HepG2 (cell line): Measurements from ENCODE around the gene SLC9A5. TPM values are rescaled to one million over a fixed set of nuclear protein-coding genes. Genes with fewer than 3 reads are reported as not detected.

Experiments
- ATAC-seq: fragments of 200-7000 bp; cut with Tn5 transposase; 3 replicates; pipeline ENCODE4 v1.9.1; 2020; ENCODE audit warnings: mild to moderate bottlenecking, moderate library complexity
- BruUV-seq: library from RNA; stranded (reverse); fragments of 400-500 nt; replicated peaks from 2 replicates; lab custom pipeline; 2021; lab: Mats Ljungman, UMichigan
- CTCF ChIA-PET: fragments of 300-600 bp; formaldehyde crosslinking; extraction: SDS; loops from one replicate; lab custom pipeline; 2021; ENCODE audit warnings: low total read pairs, inconsistent platforms, low intra/inter-chr PET ratio; lab: Yijun Ruan, JAX
- POLR2A ChIA-PET: fragments of 350-600 bp; sonication (Branson Sonifier 250); formaldehyde crosslinking; loops from one replicate; lab custom pipeline; 2020; ENCODE audit warnings: antibody characterized with exemption, inconsistent platforms; lab: Yijun Ruan, JAX
- DNase-seq: peaks from one replicate; pipeline ENCODE4 v3.0.0-alpha.2; 2015; ENCODE audit warnings: low spot score
- FAIRE-seq: peaks from 3 replicates; lab custom pipeline; 2011; peaks lifted over from hg19 to GRCh38; lab: Jason Lieb, UNC
- H2AFZ ChIP-seq: one replicate; pipeline ENCODE4 v1.6.1; 2011; ENCODE audit warnings: low read length, inconsistent platforms
- H3K27ac ChIP-seq: fragments of 300-600 bp; 3 replicates; pipeline ENCODE4 v1.8.0; 2011; ENCODE audit warnings: mixed run types, mild to moderate bottlenecking, mixed read lengths, low read length, inconsistent platforms; ENCODE audit not compliant: insufficient read depth; ENCODE audit errors: extremely low read length
- H3K27me3 ChIP-seq, 2 experiments: fragments of 200-600 bp in 1 of 2; 2 replicates in 1 of 2; 3 replicates in 1 of 2; pipeline versions ENCODE4 v1.6.0 to v1.8.0; 2011; ENCODE audit warnings: low read length in 2 of 2, mild to moderate bottlenecking in 2 of 2, moderate library complexity in 2 of 2, inconsistent platforms in 1 of 2; ENCODE audit not compliant: insufficient read depth in 2 of 2, control insufficient read depth in 1 of 2
- H3K36me3 ChIP-seq, 2 experiments: fragments of 200-600 bp in 1 of 2; replicated peaks in 1 of 2; 2 replicates in 1 of 2; 3 replicates in 1 of 2; pipeline versions ENCODE4 v1.5.1 to v1.8.0; 2011; ENCODE audit warnings: low read length in 2 of 2, inconsistent platforms in 1 of 2; ENCODE audit not compliant: insufficient read depth in 2 of 2, control insufficient read depth in 1 of 2
- H3K4me1 ChIP-seq: 2 replicates; pipeline ENCODE4 v1.5.1; 2012; ENCODE audit warnings: low read length, inconsistent platforms; ENCODE audit not compliant: insufficient read depth
- H3K4me2 ChIP-seq: 2 replicates; pipeline ENCODE4 v1.6.0; 2011; ENCODE audit warnings: low read depth, low read length, inconsistent platforms
- H3K4me3 ChIP-seq, 3 experiments: fragments of 200-600 bp in 1 of 3; sonication (generic), shearing (Covaris generic) in 1 of 3; replicated peaks in 1 of 3; 2 replicates each; pipeline ENCODE4 v1.5.1; 2011 to 2016; ENCODE audit warnings: low read length in 3 of 3, inconsistent platforms in 2 of 3, low read depth in 2 of 3, mild to moderate bottlenecking in 2 of 3, control low read depth in 1 of 3, mixed read lengths in 1 of 3; ENCODE audit not compliant: insufficient read depth in 1 of 3
- H3K79me2 ChIP-seq: one replicate; pipeline ENCODE4 v1.6.1; 2011; ENCODE audit warnings: low read length, inconsistent platforms; ENCODE audit not compliant: insufficient read depth
- H3K9ac ChIP-seq: 2 replicates; pipeline ENCODE4 v1.6.0; 2011; ENCODE audit warnings: mild to moderate bottlenecking, low read depth, low read length, inconsistent platforms; ENCODE audit not compliant: insufficient read depth
- H3K9me3 ChIP-seq: 2 replicates; pipeline ENCODE4 v1.5.1; 2012; ENCODE audit warnings: mild to moderate bottlenecking, low read length
- H4K20me1 ChIP-seq: 2 replicates; pipeline ENCODE4 v1.6.0; 2011; ENCODE audit warnings: inconsistent platforms, mild to moderate bottlenecking, low read length, moderate library complexity; ENCODE audit not compliant: insufficient read depth
- BORCS8-MEF2B ChIP-seq: sonication (generic); formaldehyde crosslinking; IDR thresholded peaks from 2 replicates; pipeline ENCODE4 v1.8.0; 2022; ENCODE audit warnings: mild to moderate bottlenecking, missing genetic modification reagents
- LRRFIP1 ChIP-seq: sonication (generic); formaldehyde crosslinking; conservative IDR thresholded peaks from 2 replicates; pipeline ENCODE4 v1.4.0; 2020; ENCODE audit warnings: missing genetic modification reagents
- MYPOP ChIP-seq: sonication (generic); formaldehyde crosslinking; IDR thresholded peaks from 2 replicates; pipeline ENCODE4 v1.8.1; 2023; ENCODE audit warnings: mild to moderate bottlenecking, moderate library complexity, missing genetic modification reagents
- PATZ1 ChIP-seq: sonication (generic); formaldehyde crosslinking; IDR thresholded peaks from 2 replicates; pipeline ENCODE4 v1.4.0; 2020; ENCODE audit warnings: missing genetic modification reagents
- PHB2 ChIP-seq: fragments of 450-650 bp; IDR thresholded peaks from 2 replicates; pipeline ENCODE4 v1.6.1; 2018; ENCODE audit not compliant: partially characterized antibody
- TEAD3 ChIP-seq: optimal IDR thresholded peaks from 2 replicates; pipeline ENCODE3; 2016; ENCODE audit warnings: borderline replicate concordance
- ZNF275 ChIP-seq: sonication (generic); formaldehyde crosslinking; IDR thresholded peaks from 2 replicates; pipeline ENCODE4 v1.8.0; 2022; ENCODE audit warnings: missing genetic modification reagents, mild to moderate bottlenecking, inconsistent platforms, borderline replicate concordance
- WGBS: methylation state at CpG from one replicate; pipeline ENCODE4 v1.1.6; 2017; ENCODE audit warnings: low lambda C conversion rate; 5-methylcytosine and 5-hydroxymethylcytosine counted together
- in situ Hi-C: cut with HindIII; loops from 2 replicates; pipeline ENCODE4 v1.10.0; 2017; ENCODE audit warnings: low pct_unique_long_range_greater_than_20kb; ENCODE audit not compliant: extremely low pct_ligation_motif_present
- intact Hi-C: fragments of 100-400 bp; cut with micrococcal nuclease; formaldehyde crosslinking; loops from one replicate; pipeline ENCODE4 v1.10.0; 2022; ENCODE audit not compliant: unreplicated experiment
- polyA plus RNA-seq, 8 experiments: library from polyadenylated mRNA; depleted of rRNA in 3 of 8; stranded (reverse) in 7 of 8; unstranded in 1 of 8; fragments of >200 nt; fragmentation: Illumina TruSeq in 4 of 8; extraction: Trizol in 4 of 8; gene quantifications; 2 replicates each; pipeline versions ENCODE4 v1.2.1 to v1.2.3, GENCODE V29; 2011 to 2016; ENCODE audit warnings: low read depth in 4 of 8, missing spikeins in 1 of 8, mixed read lengths in 1 of 8; ENCODE audit not compliant: insufficient read depth in 1 of 8
- total RNA-seq, 5 experiments: library from RNA; depleted of rRNA; stranded (reverse); fragments of >200 nt; fragmentation: Illumina TruSeq; extraction: Trizol; gene quantifications; 2 replicates each; pipeline ENCODE4 v1.2.3, GENCODE V29; 2016; ENCODE audit warnings: low read depth in 1 of 5

Gene SLC9A5
- total and polyA plus RNA-seq, 2 of the 13 experiments (the other 11 are each of a cell fraction or from before 2014, with no cell fraction given), result 0.58 to 1.4 TPM

GRCh38 chr16:67291461-67291860 is 42.7 kb downstream of the SLC9A5 start:
- Histone ChIP-seq H3K9ac (no peak overlapping the region), H3K9me3 (no peaks in the 10 kb centered on the region), H3K4me2 (no peak overlapping the region), H3K4me3 (no peak overlapping the region), H3K27me3 (peaks cover 0 to 26% of the 10 kb centered on the region in 2 experiments; a peak in 3 of 5 replicates), H3K27ac (no peak overlapping the region), H2AFZ (no peak overlapping the region), H3K36me3 (no peaks in the 10 kb centered on the region), H3K4me1 (no peaks in the 10 kb centered on the region), H4K20me1 (no peaks in the 10 kb centered on the region), H3K79me2 (no peaks in the 10 kb centered on the region)
- no peak for DNase-seq
- no TSS peak for BruUV-seq
- ChIA-PET CTCF (no interaction called here), POLR2A (no interaction called here)
- intact Hi-C loops (no loop called here), in situ Hi-C loops (no loop called here)
- FAIRE-seq, result no peak
- WGBS, result 44% methylated on average over 7 of the region's 7 CpGs
- TF ChIP-seq BORCS8-MEF2B, result no peak
- no peak for TF ChIP-seq PATZ1 (CRISPR knock-in tag)
- no peak for TF ChIP-seq MYPOP (CRISPR knock-in tag)
- no peak for TF ChIP-seq LRRFIP1 (CRISPR knock-in tag)
- TF ChIP-seq TEAD3 (CRISPR knock-in tag), result no peak
- no peak for TF ChIP-seq ZNF275 (CRISPR knock-in tag)
- no peak for TF ChIP-seq PHB2
- ATAC-seq, result no peak
